Loucy (cell line): Measurements from ENCODE around the gene SH3PXD2A.

Source experiments
- CTCF ChIP-seq: fragments of 200-600 bp; sonication (generic); conservative IDR thresholded peaks from 2 replicates; pipeline ENCODE4 v1.5.1; 2014; ENCODE audit warnings: mild to moderate bottlenecking, antibody characterized with exemption, low read length
- EZH2phosphoT487 ChIP-seq: fragments of 200-600 bp; IDR thresholded peaks from 2 replicates; pipeline ENCODE4 v1.6.1; 2018; ENCODE audit warnings: antibody characterized with exemption, mild to moderate bottlenecking, moderate library complexity, borderline replicate concordance

GRCh38 chr10:103869336-103869735, 14.0 kb upstream of the SH3PXD2A start:
- TF ChIP-seq CTCF, result no peak
- no peak for TF ChIP-seq EZH2phosphoT487
